ENCODE data around the gene ATP11A. TPM values are rescaled to one million over a fixed set of nuclear protein-coding genes. Genes with fewer than 3 reads are reported as not detected.
"Not testable (repeated sequence)": the region's sequence is repeated elsewhere in the genome, so short reads cannot be mapped to it uniquely, and the experiment has no call there.

Gene ATP11A
- polyA plus RNA-seq, 4 donors: 3.2 to 79.6 (median 9.5) TPM

DNA sequence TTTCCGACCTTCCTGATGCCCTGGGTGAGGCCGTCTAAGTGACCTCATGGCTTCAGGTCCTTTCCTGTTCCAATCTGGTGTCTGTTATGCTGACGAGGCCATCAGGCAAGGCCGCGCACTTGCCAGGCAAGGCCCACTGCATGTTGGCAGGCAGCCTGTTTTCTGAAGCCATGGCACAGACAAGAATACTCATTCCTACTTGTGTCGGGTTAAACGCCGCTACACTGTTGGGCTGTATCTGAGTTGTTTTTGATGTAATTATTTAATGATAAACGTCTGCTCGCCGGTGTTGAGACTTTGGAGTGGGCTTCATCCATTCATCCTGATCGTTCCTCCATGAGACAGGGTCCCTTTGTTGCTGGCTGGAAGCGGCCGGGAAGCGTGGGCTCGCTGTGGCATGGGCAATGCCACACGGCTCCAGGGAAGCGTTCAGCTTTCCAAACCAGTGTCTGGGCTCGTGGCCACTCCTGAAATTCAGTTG lies 92.1 kb downstream of the ATP11A start:
- Histone ChIP-seq H3K36me3 (ENCODE audit: control insufficient read depth in 3 of 3, insufficient read depth in 2 of 3, low read depth in 1 of 3, low read length in 3 of 3) (peaks cover 0 to 51% (median 3%) of the 10 kb centered on the region in 3 donors), H3K27ac (ENCODE audit: low read depth in 1 of 3, low read length in 2 of 3) (no peak overlapping the region), H3K9me3 (ENCODE audit: control insufficient read depth in 2 of 2, insufficient read depth in 1 of 2, low read depth in 1 of 2, low read length in 1 of 2) (no peaks in the 10 kb centered on the region), H3K4me3 (ENCODE audit: low read depth in 1 of 3, low read length in 3 of 3) (no peak overlapping the region), H3K27me3 (ENCODE audit: control insufficient read depth in 3 of 3, insufficient read depth in 3 of 3, low read length in 3 of 3) (no peaks in the 10 kb centered on the region), H3K4me1 (ENCODE audit: control insufficient read depth in 3 of 3, insufficient read depth in 2 of 3, low read depth in 1 of 3, low read length in 2 of 3) (no peaks in the 10 kb centered on the region)
- DNase-seq (no peak), FAIRE-seq (no peak)
- 84 to 95% (median 89%) methylated on average over 19 of the region's 19 CpGs for WGBS, 3 donors

DNA sequence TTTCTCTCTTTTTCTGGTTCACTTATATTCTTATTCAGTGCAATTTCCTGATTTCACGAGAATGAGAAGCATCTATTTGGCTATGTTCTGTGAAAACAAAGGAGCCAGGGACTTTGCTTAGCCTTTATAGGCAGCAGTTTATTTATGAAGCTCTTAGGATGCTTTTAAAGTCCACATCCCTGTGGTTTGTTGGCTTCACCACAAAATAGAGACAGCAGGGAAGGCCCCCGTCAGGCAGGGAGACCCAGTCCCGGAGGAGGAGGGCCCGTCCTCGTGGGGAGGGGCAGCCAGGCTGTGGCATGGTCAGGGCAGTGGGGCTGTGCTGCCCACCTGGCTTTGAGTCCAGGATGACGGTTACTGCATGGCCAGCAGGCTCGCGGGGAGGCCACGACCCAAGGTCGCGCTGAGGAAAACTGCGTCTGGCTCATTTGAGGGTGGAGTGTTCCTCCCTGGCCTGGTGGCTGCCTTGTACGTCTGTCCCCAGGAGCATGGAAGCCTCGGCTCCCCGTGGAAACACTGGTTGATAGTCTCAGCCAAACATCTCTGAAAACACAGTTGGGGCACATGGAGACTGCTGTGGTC lies 92.7 kb downstream of the ATP11A start:
- FAIRE-seq (no peak), DNase-seq (no peak)
- Histone ChIP-seq H3K4me3 (ENCODE audit: low read depth in 1 of 3, low read length in 3 of 3) (no peak overlapping the region), H3K9me3 (ENCODE audit: control insufficient read depth in 2 of 2, insufficient read depth in 1 of 2, low read depth in 1 of 2, low read length in 1 of 2) (no peaks in the 10 kb centered on the region), H3K36me3 (ENCODE audit: control insufficient read depth in 3 of 3, insufficient read depth in 2 of 3, low read depth in 1 of 3, low read length in 3 of 3) (peaks cover 0 to 49% (median 3%) of the 10 kb centered on the region in 3 donors), H3K27me3 (ENCODE audit: control insufficient read depth in 3 of 3, insufficient read depth in 3 of 3, low read length in 3 of 3) (no peaks in the 10 kb centered on the region), H3K4me1 (ENCODE audit: control insufficient read depth in 3 of 3, insufficient read depth in 2 of 3, low read depth in 1 of 3, low read length in 2 of 3) (no peaks in the 10 kb centered on the region), H3K27ac (ENCODE audit: low read depth in 1 of 3, low read length in 2 of 3) (peak overlapping the region in 1 of 3 donors; percentile 82)
- 68 to 87% (median 83%) methylated on average over 15 of the region's 15 CpGs for WGBS, 3 donors

DNA sequence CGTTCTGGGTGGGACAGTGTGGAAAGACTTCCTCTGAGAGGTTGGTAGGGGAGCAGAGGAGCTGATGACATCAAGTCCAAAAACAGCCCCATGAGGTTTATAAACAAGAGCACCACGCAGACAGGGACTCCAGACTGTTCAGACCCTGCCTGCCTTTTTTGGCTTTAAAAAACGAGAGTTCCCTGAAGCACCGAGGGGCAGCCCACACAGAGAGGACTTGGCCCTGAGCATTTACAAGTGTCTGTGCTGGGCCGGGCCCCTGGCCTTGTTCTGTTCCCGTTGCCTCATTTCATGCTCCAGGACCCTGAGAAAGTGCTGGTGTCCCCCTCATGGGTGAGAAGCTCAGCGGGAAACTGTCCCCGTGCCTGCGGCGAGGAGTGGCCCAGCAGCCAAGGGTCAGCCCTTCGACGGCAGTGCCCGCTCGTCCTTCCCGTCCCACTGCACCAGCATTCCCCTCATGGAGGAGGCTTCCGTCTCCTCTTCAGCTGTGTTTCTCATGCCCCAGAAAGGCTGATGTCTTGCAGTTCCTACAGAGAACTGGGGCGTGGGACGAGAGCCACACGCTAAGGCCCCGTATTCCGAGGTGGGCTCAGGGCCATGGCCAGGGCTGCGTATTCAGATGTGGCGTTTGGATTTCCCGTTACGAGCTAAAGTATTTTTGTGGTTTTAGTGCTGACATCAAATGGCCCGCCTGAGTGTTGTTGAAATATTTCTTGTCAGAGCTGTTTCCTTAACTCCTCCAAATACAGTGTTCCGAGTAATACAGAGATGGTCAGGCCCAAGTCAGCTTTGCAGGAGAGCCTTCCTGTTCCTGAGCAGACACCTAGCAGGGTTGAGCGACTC lies 93.5 kb downstream of the ATP11A start:
- FAIRE-seq (no peak), DNase-seq (no peak)
- Histone ChIP-seq H3K4me1 (ENCODE audit: control insufficient read depth in 3 of 3, insufficient read depth in 2 of 3, low read depth in 1 of 3, low read length in 2 of 3) (no peaks in the 10 kb centered on the region), H3K27ac (ENCODE audit: low read depth in 1 of 3, low read length in 2 of 3) (peak overlapping the region in 2 of 3 donors; percentile 31 to 82), H3K9me3 (ENCODE audit: control insufficient read depth in 2 of 2, insufficient read depth in 1 of 2, low read depth in 1 of 2, low read length in 1 of 2) (no peaks in the 10 kb centered on the region), H3K27me3 (ENCODE audit: control insufficient read depth in 3 of 3, insufficient read depth in 3 of 3, low read length in 3 of 3) (no peaks in the 10 kb centered on the region), H3K36me3 (ENCODE audit: control insufficient read depth in 3 of 3, insufficient read depth in 2 of 3, low read depth in 1 of 3, low read length in 3 of 3) (peaks cover 0 to 42% (median 3%) of the 10 kb centered on the region in 3 donors), H3K4me3 (ENCODE audit: low read depth in 1 of 3, low read length in 3 of 3) (no peak overlapping the region)
- WGBS, 3 donors: 70 to 91% (median 83%) methylated on average over 28 of the region's 28 CpGs

GRCh38 chr13:112783978-112784371 lies 94.1 kb downstream of the ATP11A start:
- no peak for DNase-seq
- WGBS, 3 donors: 85 to 91% (median 88%) methylated on average over 9 of the region's 9 CpGs
- Histone ChIP-seq H3K9me3 (ENCODE audit: control insufficient read depth in 2 of 2, insufficient read depth in 1 of 2, low read depth in 1 of 2, low read length in 1 of 2) (no peaks in the 10 kb centered on the region), H3K36me3 (ENCODE audit: control insufficient read depth in 3 of 3, insufficient read depth in 2 of 3, low read depth in 1 of 3, low read length in 3 of 3) (peaks cover 0 to 39% (median 3%) of the 10 kb centered on the region in 3 donors), H3K27me3 (ENCODE audit: control insufficient read depth in 3 of 3, insufficient read depth in 3 of 3, low read length in 3 of 3) (no peaks in the 10 kb centered on the region), H3K4me3 (ENCODE audit: low read depth in 1 of 3, low read length in 3 of 3) (no peak overlapping the region), H3K4me1 (ENCODE audit: control insufficient read depth in 3 of 3, insufficient read depth in 2 of 3, low read depth in 1 of 3, low read length in 2 of 3) (no peaks in the 10 kb centered on the region), H3K27ac (ENCODE audit: low read depth in 1 of 3, low read length in 2 of 3) (no peak overlapping the region)
- FAIRE-seq: no peak

GRCh38 chr13:112784811-112785482 lies 95.1 kb downstream of the ATP11A start:
- 96 to 98% (median 97%) methylated on average over 29 of the region's 29 CpGs for WGBS, 3 donors
- DNase-seq: no peak
- H3K27ac ChIP-seq (ENCODE audit: low read depth in 1 of 3, low read length in 2 of 3): no peak overlapping the region
- H3K4me3 ChIP-seq (ENCODE audit: low read depth in 1 of 3, low read length in 3 of 3): no peak overlapping the region
- no peaks in the 10 kb centered on the region for H3K27me3 ChIP-seq (ENCODE audit: control insufficient read depth in 3 of 3, insufficient read depth in 3 of 3, low read length in 3 of 3)
- FAIRE-seq: no peak
- H3K36me3 ChIP-seq (ENCODE audit: control insufficient read depth in 3 of 3, insufficient read depth in 2 of 3, low read depth in 1 of 3, low read length in 3 of 3): peaks cover 0 to 41% (median 3%) of the 10 kb centered on the region in 3 donors
- H3K9me3 ChIP-seq (ENCODE audit: control insufficient read depth in 2 of 2, insufficient read depth in 1 of 2, low read depth in 1 of 2, low read length in 1 of 2): no peaks in the 10 kb centered on the region
- H3K4me1 ChIP-seq (ENCODE audit: control insufficient read depth in 3 of 3, insufficient read depth in 2 of 3, low read depth in 1 of 3, low read length in 2 of 3): no peaks in the 10 kb centered on the region

DNA sequence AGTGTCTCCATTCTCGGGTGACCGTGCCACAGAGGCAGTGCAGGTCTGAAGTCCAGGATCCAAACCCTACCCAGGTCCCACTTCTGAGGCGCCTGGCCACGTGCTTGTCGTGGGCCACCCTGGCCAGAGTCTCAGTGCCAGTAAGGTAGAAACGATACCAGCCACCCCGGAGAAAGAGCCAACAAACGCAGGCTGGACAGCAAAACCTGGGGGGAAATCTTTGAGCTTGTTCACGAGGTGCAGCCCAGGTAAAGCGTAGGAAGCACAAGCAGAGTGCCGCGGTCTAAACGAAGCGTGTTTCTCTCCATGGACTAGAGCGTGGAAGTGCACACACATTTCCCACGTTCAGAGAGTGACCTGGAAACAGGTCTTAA lies 95.6 kb downstream of the ATP11A start:
- WGBS, 3 donors: 96 to 98% (median 98%) methylated on average over 16 of the region's 16 CpGs
- Histone ChIP-seq H3K9me3 (ENCODE audit: control insufficient read depth in 2 of 2, insufficient read depth in 1 of 2, low read depth in 1 of 2, low read length in 1 of 2) (no peaks in the 10 kb centered on the region), H3K4me3 (ENCODE audit: low read depth in 1 of 3, low read length in 3 of 3) (no peak overlapping the region), H3K27ac (ENCODE audit: low read depth in 1 of 3, low read length in 2 of 3) (no peak overlapping the region), H3K36me3 (ENCODE audit: control insufficient read depth in 3 of 3, insufficient read depth in 2 of 3, low read depth in 1 of 3, low read length in 3 of 3) (peaks cover 0 to 36% (median 3%) of the 10 kb centered on the region in 3 donors), H3K27me3 (ENCODE audit: control insufficient read depth in 3 of 3, insufficient read depth in 3 of 3, low read length in 3 of 3) (no peaks in the 10 kb centered on the region), H3K4me1 (ENCODE audit: control insufficient read depth in 3 of 3, insufficient read depth in 2 of 3, low read depth in 1 of 3, low read length in 2 of 3) (no peaks in the 10 kb centered on the region)
- no peak for DNase-seq
- no peak for FAIRE-seq

DNA sequence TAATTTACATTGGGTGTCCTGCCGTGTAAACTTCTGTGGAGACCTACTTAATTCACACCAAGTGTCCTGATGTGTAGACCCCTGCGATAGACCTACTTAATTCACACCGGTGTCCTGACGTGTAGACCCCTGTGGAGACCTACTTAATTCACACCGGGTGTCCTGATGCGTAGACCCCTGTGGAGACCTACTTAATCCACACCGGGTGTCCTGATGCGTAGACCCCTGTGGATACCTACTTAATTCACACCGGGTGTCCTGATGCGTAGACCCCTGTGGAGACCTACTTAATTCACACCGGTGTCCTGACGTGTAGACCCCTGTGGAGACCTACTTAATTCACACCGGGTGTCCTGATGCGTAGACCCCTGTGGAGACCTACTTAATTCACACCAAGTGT lies 97.0 kb downstream of the ATP11A start:
- DNase-seq; FAIRE-seq; H3K27me3 ChIP-seq (ENCODE audit: control insufficient read depth in 3 of 3, insufficient read depth in 3 of 3, low read length in 3 of 3); H3K27ac ChIP-seq (ENCODE audit: low read depth in 1 of 3, low read length in 2 of 3); H3K9me3 ChIP-seq (ENCODE audit: control insufficient read depth in 2 of 2, insufficient read depth in 1 of 2, low read depth in 1 of 2, low read length in 1 of 2); H3K4me1 ChIP-seq (ENCODE audit: control insufficient read depth in 3 of 3, insufficient read depth in 2 of 3, low read depth in 1 of 3, low read length in 2 of 3); H3K4me3 ChIP-seq (ENCODE audit: low read depth in 1 of 3, low read length in 3 of 3): not testable (repeated sequence)
- H3K36me3 ChIP-seq (ENCODE audit: control insufficient read depth in 3 of 3, insufficient read depth in 2 of 3, low read depth in 1 of 3, low read length in 3 of 3): peaks cover 0 to 36% (median 3%) of the 10 kb centered on the region in 3 donors
- 93 to 99% (median 96%) methylated on average over 14 of the region's 14 CpGs for WGBS, 3 donors

All from small intestine (tissue), 7 donors.